Sigmoid colon (tissue), 7 donors: Measurements from ENCODE around the gene PRDX1. TPM values are rescaled to one million over a fixed set of nuclear protein-coding genes. Genes with fewer than 3 reads are reported as not detected.

Experiments
- DNase-seq: peaks from one replicate; pipeline ENCODE4 v3.0.0-alpha.2; 2019
- H3K27ac ChIP-seq, 4 donors: fragments of 200-600 bp; sonication (generic); one replicate each; pipeline ENCODE4 v1.5.1; 2016 to 2019; ENCODE audit warnings: mild to moderate bottlenecking in 1 of 4
- H3K27me3 ChIP-seq, 3 donors: fragments of 200-600 bp; sonication (generic); one replicate each; pipeline ENCODE4 v1.5.1; 2019; ENCODE audit warnings: mild to moderate bottlenecking in 1 of 3
- H3K36me3 ChIP-seq, 4 donors: fragments of 200-600 bp; sonication (generic); one replicate each; pipeline ENCODE4 v1.5.1; 2016 to 2019
- H3K4me1 ChIP-seq, 4 donors: fragments of 200-600 bp; sonication (generic); one replicate each; pipeline ENCODE4 v1.5.1; 2017 to 2019
- H3K4me3 ChIP-seq, 4 donors: fragments of 200-600 bp; sonication (generic); one replicate each; pipeline ENCODE4 v1.5.1; 2017 to 2019; ENCODE audit warnings: mild to moderate bottlenecking in 2 of 4, moderate library complexity in 1 of 4
- H3K9me3 ChIP-seq, 4 donors: fragments of 200-600 bp in 3 of 4; sonication (generic) in 3 of 4; one replicate each; pipeline versions ENCODE4 v1.5.1 to v1.6.1; 2013 to 2019
- EP300 ChIP-seq, 4 donors: sonication (generic); formaldehyde crosslinking; IDR thresholded peaks; one replicate each; pipeline ENCODE4 v1.6.1; 2017; ENCODE audit warnings: antibody characterized with exemption in 4 of 4
- POLR2A ChIP-seq, 2 donors: fragments of 450-650 bp; IDR thresholded peaks; one replicate each; pipeline ENCODE4 v1.6.1; 2016; ENCODE audit warnings: antibody characterized with exemption in 2 of 2, mild to moderate bottlenecking in 2 of 2, moderate library complexity in 2 of 2
- POLR2AphosphoS5 ChIP-seq, 4 donors: sonication (generic); formaldehyde crosslinking; IDR thresholded peaks; one replicate each; pipeline ENCODE4 v1.6.1; 2017; ENCODE audit warnings: antibody characterized with exemption in 4 of 4
- WGBS, 2 donors: extraction: QIAGEN DNeasy Blood & Tissue Kit; methylation state at CpG; one replicate each; pipeline ENCODE4 v1.1.7; 2013; 5-methylcytosine and 5-hydroxymethylcytosine counted together
- intact Hi-C: fragments of 100-400 bp; cut with DNase I; formaldehyde crosslinking; loops from one replicate; pipeline ENCODE4 v1.15.1; 2023
- polyA plus RNA-seq, 3 donors: library from polyadenylated mRNA; stranded (reverse); fragments of 200-250 nt; gene quantifications; one replicate each; pipeline ENCODE4 v1.2.3, GENCODE V29; 2013
- total RNA-seq, 4 donors: library from RNA; depleted of rRNA; stranded (reverse); fragments of >200 nt; gene quantifications; one replicate each; pipeline ENCODE4 v1.1.0, GENCODE V29; 2016
- TF ChIP-seq, protein P1 (sequence below), 4 experiments: fragments of 450-650 bp in 3 of 4; fragments of 200-600 bp in 1 of 4; IDR thresholded peaks; one replicate each; pipeline ENCODE4 v1.5.1; 2016 to 2019; ENCODE audit warnings: antibody characterized with exemption in 4 of 4, mild to moderate bottlenecking in 3 of 4, moderate library complexity in 2 of 4
- donor health status: healthy with polysubstance abuse.
- donor health status: Bipolar disorder and iron deficiency.
- donor health status: healthy.

PRDX1 gene
- total RNA-seq, result 100 to 1,000 TPM; 169 to 257 (median 224) TPM
- 100 to 1,000 TPM; 470 to 661 (median 517) TPM for polyA plus RNA-seq

DNA sequence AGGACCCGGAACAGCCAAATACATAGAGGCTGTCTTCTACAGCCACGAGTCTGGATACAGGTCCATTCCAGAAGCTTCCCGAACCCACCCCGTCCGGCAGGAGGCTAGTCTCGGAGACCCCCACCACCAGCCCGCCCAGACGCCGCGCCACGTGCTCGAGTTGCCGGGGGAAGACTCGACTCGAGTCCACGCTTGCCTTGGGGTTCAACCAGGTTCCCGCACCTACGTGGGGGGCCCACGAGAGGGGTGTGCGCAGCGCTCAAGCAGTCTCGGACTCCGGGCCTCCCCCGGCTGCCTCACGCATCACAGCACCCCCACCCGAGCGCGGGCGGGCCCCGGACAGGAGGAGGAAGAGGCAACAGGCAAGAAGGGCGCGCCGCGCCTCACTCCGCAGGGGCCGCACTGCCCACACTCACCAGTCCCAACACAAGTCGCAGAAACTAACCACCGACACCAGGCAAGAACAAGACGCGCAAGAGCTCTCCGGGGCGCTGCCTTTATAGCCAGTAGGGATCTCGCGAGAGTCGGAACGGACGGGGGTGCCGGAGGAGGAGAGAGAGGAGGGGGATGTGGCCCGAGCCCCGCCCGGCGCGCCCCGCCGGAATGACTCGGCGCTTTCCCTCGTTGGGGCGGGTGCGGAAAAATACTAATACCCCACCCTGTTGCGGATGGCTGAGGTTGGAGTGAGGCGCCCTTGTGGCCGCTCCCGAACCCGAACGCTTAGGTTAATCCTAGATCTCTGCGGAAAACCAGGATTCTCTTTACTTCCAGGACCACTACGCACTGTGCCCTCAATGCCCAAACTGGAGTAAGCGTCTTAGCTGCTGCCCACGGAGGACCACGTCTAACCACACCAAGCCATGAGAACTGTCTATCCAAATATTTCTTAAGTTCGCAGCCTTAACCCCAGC, at the start of gene PRDX1:
Gene PRDX1 (minus strand): TSS at position 472 of the 911 bp plus-strand sequence. CDS start 2,841 bp downstream, outside the sequence.
- Histone ChIP-seq H3K4me1 (peaks cover 0 to 32% (median 22%) of the 10 kb centered on the region in 4 donors), H3K4me3 (peak within 1 kb of the TSS; percentile 83 to 96 (median 86)), H3K27ac (peak within 1 kb of the TSS; percentile 90 to 97 (median 92)), H3K27me3 (no peaks in the 10 kb centered on the region), H3K36me3 (peaks cover 0 to 13% (median 9%) of the 10 kb centered on the region in 4 donors), H3K9me3 (no peaks in the 10 kb centered on the region)
- TF ChIP-seq, protein P1, sequence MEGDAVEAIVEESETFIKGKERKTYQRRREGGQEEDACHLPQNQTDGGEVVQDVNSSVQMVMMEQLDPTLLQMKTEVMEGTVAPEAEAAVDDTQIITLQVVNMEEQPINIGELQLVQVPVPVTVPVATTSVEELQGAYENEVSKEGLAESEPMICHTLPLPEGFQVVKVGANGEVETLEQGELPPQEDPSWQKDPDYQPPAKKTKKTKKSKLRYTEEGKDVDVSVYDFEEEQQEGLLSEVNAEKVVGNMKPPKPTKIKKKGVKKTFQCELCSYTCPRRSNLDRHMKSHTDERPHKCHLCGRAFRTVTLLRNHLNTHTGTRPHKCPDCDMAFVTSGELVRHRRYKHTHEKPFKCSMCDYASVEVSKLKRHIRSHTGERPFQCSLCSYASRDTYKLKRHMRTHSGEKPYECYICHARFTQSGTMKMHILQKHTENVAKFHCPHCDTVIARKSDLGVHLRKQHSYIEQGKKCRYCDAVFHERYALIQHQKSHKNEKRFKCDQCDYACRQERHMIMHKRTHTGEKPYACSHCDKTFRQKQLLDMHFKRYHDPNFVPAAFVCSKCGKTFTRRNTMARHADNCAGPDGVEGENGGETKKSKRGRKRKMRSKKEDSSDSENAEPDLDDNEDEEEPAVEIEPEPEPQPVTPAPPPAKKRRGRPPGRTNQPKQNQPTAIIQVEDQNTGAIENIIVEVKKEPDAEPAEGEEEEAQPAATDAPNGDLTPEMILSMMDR (IDR thresholded peaks at IDR 0.05), result peak in 1 of 4 experiments; percentile 13
- TF ChIP-seq POLR2A (IDR thresholded peaks at IDR 0.05), result peak; percentile 98 to 99
- TF ChIP-seq EP300 (IDR thresholded peaks at IDR 0.05), result peak in 2 of 4 donors; percentile 29 to 41
- TF ChIP-seq POLR2AphosphoS5 (IDR thresholded peaks at IDR 0.05), result peak; percentile 100
- peak; percentile 99 for DNase-seq
- 1% methylated on average over 72 of the region's 72 CpGs for WGBS, 2 donors
- intact Hi-C loops, result loop anchor here (2.0 kb wide), 1 partner anchor 29 kb away; the partner anchor contains the start of gene AKR1A1

DNA sequence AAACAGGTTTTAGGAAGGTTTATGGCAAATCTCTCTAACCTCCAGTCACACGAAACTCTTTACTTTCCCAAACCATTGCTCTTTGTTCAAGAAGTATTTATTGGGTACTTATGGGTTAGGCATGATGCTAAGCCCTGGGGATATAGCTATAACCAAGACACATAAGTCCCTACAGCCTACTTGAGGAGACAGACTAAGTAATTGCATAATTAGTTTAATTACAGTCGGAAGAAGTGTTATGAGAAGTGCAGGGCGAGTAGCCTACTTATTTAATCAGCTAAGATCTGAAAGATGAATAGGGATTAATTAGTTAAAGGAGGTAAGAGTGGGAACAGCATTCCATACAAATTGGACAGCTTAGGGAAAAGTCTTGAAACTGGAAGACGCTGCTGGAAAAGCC, 48.9 kb upstream of the PRDX1 start:
- DNase-seq, result no peak
- 84 to 90% methylated on average over 4 of the region's 4 CpGs for WGBS, 2 donors
- Histone ChIP-seq H3K9me3 (no peaks in the 10 kb centered on the region), H3K36me3 (peaks cover 0 to 38% (median 23%) of the 10 kb centered on the region in 4 donors), H3K27me3 (no peaks in the 10 kb centered on the region), H3K4me3 (no peak overlapping the region), H3K4me1 (peaks cover 0 to 12% (median 6%) of the 10 kb centered on the region in 4 donors), H3K27ac (no peak overlapping the region)
- TF ChIP-seq, protein P1 (IDR thresholded peaks at IDR 0.05), result no peak
- TF ChIP-seq EP300 (IDR thresholded peaks at IDR 0.05) (no peak), POLR2AphosphoS5 (IDR thresholded peaks at IDR 0.05) (no peak), POLR2A (IDR thresholded peaks at IDR 0.05) (no peak)
- intact Hi-C loops, result loop anchor here (1.0 kb wide), 2 partner anchors 58 to 210 kb away; no protein-coding TSS in a partner anchor

DNA sequence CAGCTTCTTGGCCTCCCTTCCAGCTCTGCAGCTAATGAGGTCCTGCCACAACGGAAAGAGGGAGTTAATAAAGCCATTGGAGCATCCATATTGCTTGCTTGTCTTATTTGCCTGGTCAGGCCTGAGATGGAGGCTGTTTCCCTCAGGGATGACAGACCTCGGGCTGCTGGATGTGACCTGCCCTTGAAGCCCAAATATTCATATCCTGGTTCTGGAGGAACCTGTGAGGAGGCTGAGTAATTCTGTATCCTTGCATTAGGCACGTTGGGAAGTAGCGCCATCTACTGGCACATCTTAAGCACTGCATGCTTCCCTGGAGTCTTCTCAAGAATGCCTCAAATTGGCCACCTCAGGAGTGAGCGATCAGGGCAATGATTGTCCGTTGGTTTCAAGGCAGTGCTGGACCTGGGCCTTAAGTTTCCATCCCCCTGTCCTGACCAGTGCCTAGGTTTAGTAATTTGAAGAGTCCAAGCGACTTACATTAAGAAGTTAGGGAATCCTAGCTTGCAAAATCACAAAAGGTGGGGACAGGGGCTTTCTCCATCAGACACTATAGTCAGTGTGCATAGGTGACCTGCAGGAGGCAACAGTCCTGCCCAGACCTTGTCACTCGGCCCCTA, 48.4 kb upstream of the PRDX1 start:
- intact Hi-C loops, result loop anchor here (1.0 kb wide), 2 partner anchors 58 to 210 kb away; no protein-coding TSS in a partner anchor
- WGBS, 2 donors, result 14 to 19% methylated on average over 8 of the region's 8 CpGs
- H3K36me3 ChIP-seq, result peaks cover 0 to 38% (median 23%) of the 10 kb centered on the region in 4 donors
- H3K4me3 ChIP-seq, result no peak overlapping the region
- H3K27ac ChIP-seq, result peak overlapping the region in 1 of 4 donors; percentile 29
- DNase-seq, result peak; percentile 87
- TF ChIP-seq, protein P1 (IDR thresholded peaks at IDR 0.05), result peak; percentile 82 to 99 (median 92)
- no peak for TF ChIP-seq POLR2A (IDR thresholded peaks at IDR 0.05)
- peak in 1 of 4 donors; percentile 28 for TF ChIP-seq POLR2AphosphoS5 (IDR thresholded peaks at IDR 0.05)
- H3K4me1 ChIP-seq, result peaks cover 0 to 12% (median 6%) of the 10 kb centered on the region in 4 donors
- H3K9me3 ChIP-seq, result no peaks in the 10 kb centered on the region
- no peaks in the 10 kb centered on the region for H3K27me3 ChIP-seq

DNA sequence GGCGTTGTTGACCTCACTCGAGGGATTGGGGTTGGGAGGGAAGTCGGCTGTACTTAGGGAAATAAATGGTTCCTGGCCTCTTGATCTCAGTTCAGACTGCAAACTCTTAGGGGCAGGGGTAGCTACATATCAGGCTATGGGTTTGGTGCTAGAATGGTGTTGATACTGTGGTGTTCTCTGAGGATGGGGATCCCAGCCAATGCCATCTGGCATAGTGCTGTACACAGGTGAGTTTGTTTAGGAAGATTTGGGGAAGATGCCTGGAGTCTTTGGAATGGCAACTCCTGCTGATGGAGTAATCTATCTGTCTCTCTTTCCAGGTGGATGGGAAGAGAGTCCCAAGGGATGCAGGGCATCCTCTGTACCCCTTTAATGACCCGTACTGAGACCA, 47.9 kb upstream of the PRDX1 start:
- DNase-seq, result no peak
- Histone ChIP-seq H3K27me3 (no peaks in the 10 kb centered on the region), H3K27ac (peak overlapping the region in 1 of 4 donors; percentile 29), H3K4me1 (peaks cover 0 to 12% (median 6%) of the 10 kb centered on the region in 4 donors), H3K9me3 (no peaks in the 10 kb centered on the region), H3K4me3 (no peak overlapping the region), H3K36me3 (peaks cover 0 to 38% (median 23%) of the 10 kb centered on the region in 4 donors)
- 52 to 61% methylated on average over 4 of the region's 4 CpGs for WGBS, 2 donors
- no peak for TF ChIP-seq EP300 (IDR thresholded peaks at IDR 0.05)
- no peak for TF ChIP-seq POLR2A (IDR thresholded peaks at IDR 0.05)
- no peak for TF ChIP-seq POLR2AphosphoS5 (IDR thresholded peaks at IDR 0.05)
- TF ChIP-seq, protein P1 (IDR thresholded peaks at IDR 0.05), result no peak
- intact Hi-C loops, result no loop called here
